ENCODE measurements around the gene LSM5.

The LSM5 gene

GRCh38 chr7:32462977-32463376, 27.2 kb downstream of the LSM5 start:
- no peaks in the 10 kb centered on the region for H3K79me2 ChIP-seq (ENCODE audit: insufficient read depth, low read length)
- no peak overlapping the region for H3K9ac ChIP-seq (ENCODE audit: low read length)
- H4K20me1 ChIP-seq (ENCODE audit: low read depth, low read length): no peaks in the 10 kb centered on the region
- no peaks in the 10 kb centered on the region for H3K27me3 ChIP-seq (ENCODE audit: low read length)
- H3K27ac ChIP-seq (ENCODE audit: low read depth, low read length): no peak overlapping the region
- H3F3A ChIP-seq (ENCODE audit: insufficient read depth): no peaks in the 10 kb centered on the region
- no peak overlapping the region for H3K4me2 ChIP-seq (ENCODE audit: low read depth, low read length, poor library complexity, severe bottlenecking)
- H3K4me3 ChIP-seq (ENCODE audit: insufficient read depth, low read length, poor library complexity, severe bottlenecking): no peak overlapping the region
- H3K9me3 ChIP-seq (ENCODE audit: insufficient read depth, low read length): no peaks in the 10 kb centered on the region
- H2AFZ ChIP-seq (ENCODE audit: low read depth, low read length, severe bottlenecking): no peak overlapping the region
- no peaks in the 10 kb centered on the region for H3K9me2 ChIP-seq (replicated peaks; ENCODE audit: insufficient read depth, low read length)
- no peaks in the 10 kb centered on the region for H3K36me3 ChIP-seq (ENCODE audit: low read length)
- TF ChIP-seq CTCF (IDR thresholded peaks at IDR 0.05; ENCODE audit: insufficient read depth, low read length, poor library complexity, severe bottlenecking) (no peak), EZH2phosphoT487 (conservative IDR thresholded peaks at IDR 0.05; ENCODE audit: low read length) (no peak)

GRCh38 chr7:32462451-32462850, 27.7 kb downstream of the LSM5 start:
- Histone ChIP-seq H3K27ac (ENCODE audit: low read depth, low read length) (no peak overlapping the region), H3K9ac (ENCODE audit: low read length) (no peak overlapping the region), H3K79me2 (ENCODE audit: insufficient read depth, low read length) (no peaks in the 10 kb centered on the region), H4K20me1 (ENCODE audit: low read depth, low read length) (no peaks in the 10 kb centered on the region), H3K36me3 (ENCODE audit: low read length) (no peaks in the 10 kb centered on the region), H3K4me3 (ENCODE audit: insufficient read depth, low read length, poor library complexity, severe bottlenecking) (no peak overlapping the region), H2AFZ (ENCODE audit: low read depth, low read length, severe bottlenecking) (no peak overlapping the region), H3K4me2 (ENCODE audit: low read depth, low read length, poor library complexity, severe bottlenecking) (no peak overlapping the region), H3F3A (ENCODE audit: insufficient read depth) (no peaks in the 10 kb centered on the region), H3K9me2 (replicated peaks; ENCODE audit: insufficient read depth, low read length) (no peaks in the 10 kb centered on the region), H3K27me3 (ENCODE audit: low read length) (no peaks in the 10 kb centered on the region), H3K9me3 (ENCODE audit: insufficient read depth, low read length) (no peaks in the 10 kb centered on the region)
- TF ChIP-seq EZH2phosphoT487 (conservative IDR thresholded peaks at IDR 0.05; ENCODE audit: low read length) (no peak), CTCF (IDR thresholded peaks at IDR 0.05; ENCODE audit: insufficient read depth, low read length, poor library complexity, severe bottlenecking) (no peak)

- Histone ChIP-seq H3K9ac (ENCODE audit: low read length) (no peak overlapping the region), H3K27ac (ENCODE audit: low read depth, low read length) (no peak overlapping the region), H3K27me3 (ENCODE audit: low read length) (no peaks in the 10 kb centered on the region), H3K36me3 (ENCODE audit: low read length) (no peaks in the 10 kb centered on the region), H3K79me2 (ENCODE audit: insufficient read depth, low read length) (no peaks in the 10 kb centered on the region), H3K9me2 (replicated peaks; ENCODE audit: insufficient read depth, low read length) (no peaks in the 10 kb centered on the region), H3K9me3 (ENCODE audit: insufficient read depth, low read length) (no peaks in the 10 kb centered on the region), H3K4me3 (ENCODE audit: insufficient read depth, low read length, poor library complexity, severe bottlenecking) (no peak overlapping the region), H4K20me1 (ENCODE audit: low read depth, low read length) (no peaks in the 10 kb centered on the region), H3F3A (ENCODE audit: insufficient read depth) (no peaks in the 10 kb centered on the region), H3K4me2 (ENCODE audit: low read depth, low read length, poor library complexity, severe bottlenecking) (no peak overlapping the region), H2AFZ (ENCODE audit: low read depth, low read length, severe bottlenecking) (no peak overlapping the region)
- TF ChIP-seq EZH2phosphoT487 (conservative IDR thresholded peaks at IDR 0.05; ENCODE audit: low read length): no peak
- TF ChIP-seq CTCF (IDR thresholded peaks at IDR 0.05; ENCODE audit: insufficient read depth, low read length, poor library complexity, severe bottlenecking): no peak
Measured at GRCh38 chr7:32461484-32461883, 28.7 kb downstream of the LSM5 start.

Data from SU-DHL-6 (cell line).